Measurements from ENCODE around the gene CTTNBP2NL. TPM values are rescaled to one million over a fixed set of nuclear protein-coding genes. Genes with fewer than 3 reads are reported as not detected.

Gene CTTNBP2NL
- total RNA-seq, 2 donors from 2014 or later, result 36.3 to 48.6 TPM

DNA sequence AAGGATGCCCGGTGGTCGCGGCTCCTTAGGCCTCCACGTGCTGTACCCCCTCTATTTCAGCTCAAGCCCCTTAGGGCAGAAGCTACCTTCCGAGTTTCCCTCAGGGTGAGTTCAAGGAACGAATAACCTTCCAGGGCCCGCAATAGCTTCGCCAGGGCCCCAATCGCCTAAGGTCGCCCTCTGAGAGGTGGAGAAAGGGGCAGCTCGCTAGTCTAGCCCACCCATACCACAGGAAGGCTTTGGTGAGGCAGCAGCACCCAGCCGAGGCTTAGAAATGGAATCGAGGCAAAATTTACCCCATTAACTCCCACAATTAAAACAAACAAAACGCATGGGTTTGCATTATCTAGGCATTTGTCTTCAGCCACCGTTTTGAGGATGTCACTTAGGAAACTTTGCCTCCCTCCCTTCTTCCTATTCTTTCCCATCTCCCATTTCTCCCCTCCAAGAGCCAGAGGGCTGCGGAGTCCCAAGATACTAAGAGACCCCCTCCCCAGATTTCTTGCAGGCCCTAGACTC, 113.7 kb downstream of the CTTNBP2NL start:
- DNase-seq (ENCODE audit: low spot score), result no peak
- intact Hi-C loops (cut with DNase I), result no loop called here

DNA sequence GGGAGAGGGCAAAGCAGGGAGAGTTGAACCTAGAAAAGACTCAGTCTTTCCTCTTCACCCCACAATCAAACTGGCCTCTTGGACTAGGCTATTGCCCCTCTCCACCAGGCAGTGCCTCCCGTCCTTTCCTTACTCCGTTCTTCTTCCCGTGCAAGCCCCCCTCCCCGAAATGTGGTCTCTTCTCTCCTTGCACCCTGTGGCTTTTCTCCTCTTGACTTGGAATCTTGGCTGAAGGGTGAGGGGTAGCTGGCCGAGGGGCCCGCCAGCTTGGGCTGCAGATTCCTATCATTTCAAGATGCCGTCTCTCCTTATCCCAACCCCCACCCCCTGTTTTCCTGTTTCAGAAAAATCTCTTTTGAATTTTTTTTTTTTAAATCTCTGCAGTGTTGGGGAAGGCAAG, 114.3 kb downstream of the CTTNBP2NL start:
- intact Hi-C loops (cut with DNase I), result no loop called here
- DNase-seq (ENCODE audit: low spot score), result peak; percentile 54

Small RNAs within 50 kb of the gene (microRNA-seq; reads per million reads assigned to microRNA genes)
- gene MIR4256 (ENCODE audit: borderline microRNAs expressed in 2 of 2), result 0 reads per million in 2 donors

Other genes with a start within 250 kb of the CTTNBP2NL start
- gene WNT2B, start 112.8 kb downstream of the CTTNBP2NL start, total RNA-seq, result 1 to 10 TPM; 2.5 to 3.2 TPM
- gene ST7L, start 222.9 kb downstream of the CTTNBP2NL start, total RNA-seq, result 10 to 100 TPM; 17.9 to 19.4 TPM
- 100 to 1,000 TPM; 104 to 109 TPM for gene CAPZA1, start 223.6 kb downstream of the CTTNBP2NL start, total RNA-seq

Measured in posterior vena cava (tissue), 2 donors.